HepG2 (cell line): Measurements from ENCODE around the gene LAMA5. TPM values are rescaled to one million over a fixed set of nuclear protein-coding genes. Genes with fewer than 3 reads are reported as not detected.
A peak's percentile ranks its signal among the peaks of the same experiment; 100 is the strongest.

Experiments used
- CBFB ChIP-seq: sonication (generic); formaldehyde crosslinking; IDR thresholded peaks from 2 replicates; pipeline ENCODE4 v1.4.0; 2020; ENCODE audit warnings: missing genetic modification reagents
- CEBPB ChIP-seq: IDR thresholded peaks from 2 replicates; pipeline ENCODE4 v1.6.1; 2011; ENCODE audit warnings: low read depth, low read length, improper control_type of control experiment, borderline replicate concordance
- DPF2 ChIP-seq: sonication (generic); formaldehyde crosslinking; IDR thresholded peaks from 2 replicates; pipeline ENCODE4 v1.4.0; 2020; ENCODE audit warnings: mild to moderate bottlenecking, low read depth, missing genetic modification reagents, borderline replicate concordance
- GPN1 ChIP-seq: sonication (generic); formaldehyde crosslinking; IDR thresholded peaks from 2 replicates; pipeline ENCODE4 v1.5.1; 2020; ENCODE audit warnings: missing genetic modification reagents, borderline replicate concordance
- HOXA5 ChIP-seq: sonication (generic); formaldehyde crosslinking; IDR thresholded peaks from 2 replicates; pipeline ENCODE4 v1.4.0; 2020; ENCODE audit warnings: missing genetic modification reagents
- KAT7 ChIP-seq: IDR thresholded peaks from 2 replicates; pipeline ENCODE4 v1.6.1; 2018; ENCODE audit warnings: borderline replicate concordance, missing compliant biosample characterization
- KDM3A ChIP-seq: IDR thresholded peaks from 2 replicates; pipeline ENCODE4 v1.6.1; 2018; ENCODE audit warnings: low read depth, missing compliant biosample characterization
- MEIS2 ChIP-seq: sonication (generic); formaldehyde crosslinking; IDR thresholded peaks from 2 replicates; pipeline ENCODE4 v1.9.0; 2021; ENCODE audit warnings: mild to moderate bottlenecking, missing genetic modification reagents
- RELA ChIP-seq: sonication (generic); formaldehyde crosslinking; IDR thresholded peaks from 2 replicates; pipeline ENCODE4 v1.4.0; 2020; ENCODE audit warnings: missing genetic modification reagents
- SAFB2 ChIP-seq: sonication (generic); formaldehyde crosslinking; IDR thresholded peaks from 2 replicates; pipeline ENCODE4 v1.5.1; 2020; ENCODE audit warnings: missing genetic modification reagents, low read depth, mild to moderate bottlenecking, borderline replicate concordance
- SNRNP70 ChIP-seq: fragments of 200-400 bp; formaldehyde crosslinking; IDR thresholded peaks from 2 replicates; pipeline ENCODE4 v1.6.1; 2017; ENCODE audit warnings: mild to moderate bottlenecking, low read depth, low read length, moderate library complexity
- SP5 ChIP-seq: IDR thresholded peaks from 2 replicates; pipeline ENCODE4 v1.6.1; 2016; ENCODE audit warnings: low read depth, borderline replicate concordance
- TRIM24 ChIP-seq: sonication (generic); formaldehyde crosslinking; IDR thresholded peaks from 2 replicates; pipeline ENCODE4 v1.8.0; 2022; ENCODE audit warnings: mild to moderate bottlenecking, missing genetic modification reagents
- XRCC5 ChIP-seq: fragments of 200-400 bp; formaldehyde crosslinking; optimal IDR thresholded peaks from 2 replicates; pipeline ENCODE3; 2017; ENCODE audit warnings: mild to moderate bottlenecking, low read length
- ZFP37 ChIP-seq: sonication (generic); formaldehyde crosslinking; IDR thresholded peaks from 2 replicates; pipeline ENCODE4 v1.4.0; 2020; ENCODE audit warnings: missing genetic modification reagents, borderline replicate concordance
- ZIK1 ChIP-seq: sonication (generic); formaldehyde crosslinking; IDR thresholded peaks from 2 replicates; pipeline ENCODE4 v1.5.0; 2020; ENCODE audit warnings: mild to moderate bottlenecking, low read depth, missing genetic modification reagents, borderline replicate concordance
- ZKSCAN8 ChIP-seq: IDR thresholded peaks from 2 replicates; pipeline ENCODE4 v1.6.1; 2016; ENCODE audit warnings: borderline replicate concordance, missing genetic modification reagents, missing compliant biosample characterization
- ZNF17 ChIP-seq: sonication (generic); formaldehyde crosslinking; IDR thresholded peaks from 2 replicates; pipeline ENCODE4 v1.5.0; 2020; ENCODE audit warnings: mild to moderate bottlenecking, missing genetic modification reagents
- ZNF263 ChIP-seq: sonication (generic); formaldehyde crosslinking; IDR thresholded peaks from 2 replicates; pipeline ENCODE4 v1.4.0; 2020; ENCODE audit warnings: missing genetic modification reagents
- ZNF264 ChIP-seq: sonication (generic); formaldehyde crosslinking; IDR thresholded peaks from 2 replicates; pipeline ENCODE4 v1.4.0; 2020; ENCODE audit warnings: missing genetic modification reagents
- ZNF329 ChIP-seq: sonication (generic); formaldehyde crosslinking; IDR thresholded peaks from 2 replicates; pipeline ENCODE4 v1.9.0; 2021; ENCODE audit warnings: low read depth, mild to moderate bottlenecking, missing genetic modification reagents
- ZNF343 ChIP-seq: sonication (generic); formaldehyde crosslinking; IDR thresholded peaks from 2 replicates; pipeline ENCODE4 v1.4.0; 2020; ENCODE audit warnings: mild to moderate bottlenecking, missing genetic modification reagents
- ZNF350 ChIP-seq: sonication (generic); formaldehyde crosslinking; IDR thresholded peaks from 2 replicates; pipeline ENCODE4 v1.4.0; 2020; ENCODE audit warnings: mild to moderate bottlenecking, low read depth, missing genetic modification reagents, borderline replicate concordance
- ZNF432 ChIP-seq: sonication (generic); formaldehyde crosslinking; IDR thresholded peaks from 2 replicates; pipeline ENCODE4 v1.5.0; 2020; ENCODE audit warnings: missing genetic modification reagents, mild to moderate bottlenecking, borderline replicate concordance
- ZNF549 ChIP-seq: sonication (generic); formaldehyde crosslinking; IDR thresholded peaks from 2 replicates; pipeline ENCODE4 v1.5.0; 2020; ENCODE audit warnings: missing genetic modification reagents
- ZNF616 ChIP-seq: sonication (generic); formaldehyde crosslinking; IDR thresholded peaks from 2 replicates; pipeline ENCODE4 v1.5.0; 2020; ENCODE audit warnings: low read depth, mild to moderate bottlenecking, missing genetic modification reagents
- ZNF660 ChIP-seq: sonication (generic); formaldehyde crosslinking; IDR thresholded peaks from 2 replicates; pipeline ENCODE4 v1.5.1; 2020; ENCODE audit warnings: mild to moderate bottlenecking, low read depth, missing genetic modification reagents, borderline replicate concordance
- ZNF747 ChIP-seq: sonication (generic); formaldehyde crosslinking; IDR thresholded peaks from 2 replicates; pipeline ENCODE4 v1.8.1; 2023; ENCODE audit warnings: missing genetic modification reagents, mild to moderate bottlenecking, borderline replicate concordance
- ZNF766 ChIP-seq: sonication (generic); formaldehyde crosslinking; IDR thresholded peaks from 2 replicates; pipeline ENCODE4 v1.5.0; 2020; ENCODE audit warnings: missing genetic modification reagents, borderline replicate concordance
- ZNF883 ChIP-seq: sonication (generic); formaldehyde crosslinking; IDR thresholded peaks from 2 replicates; pipeline ENCODE4 v1.5.1; 2020; ENCODE audit warnings: mild to moderate bottlenecking, missing genetic modification reagents; ENCODE audit errors: not compliant biosample characterization
- ZUFSP ChIP-seq: sonication (generic); formaldehyde crosslinking; IDR thresholded peaks from 2 replicates; pipeline ENCODE4 v1.9.0; 2021; ENCODE audit warnings: missing genetic modification reagents, mild to moderate bottlenecking, borderline replicate concordance
- polyA plus RNA-seq, 8 experiments: library from polyadenylated mRNA; depleted of rRNA in 3 of 8; stranded (reverse) in 7 of 8; unstranded in 1 of 8; fragments of >200 nt; fragmentation: Illumina TruSeq in 4 of 8; extraction: Trizol in 4 of 8; gene quantifications; 2 replicates each; pipeline versions ENCODE4 v1.2.1 to v1.2.3, GENCODE V29; 2011 to 2016; ENCODE audit warnings: low read depth in 4 of 8, missing spikeins in 1 of 8, mixed read lengths in 1 of 8; ENCODE audit not compliant: insufficient read depth in 1 of 8
- total RNA-seq, 5 experiments: library from RNA; depleted of rRNA; stranded (reverse); fragments of >200 nt; fragmentation: Illumina TruSeq; extraction: Trizol; gene quantifications; 2 replicates each; pipeline ENCODE4 v1.2.3, GENCODE V29; 2016; ENCODE audit warnings: low read depth in 1 of 5

Gene LAMA5
- total and polyA plus RNA-seq, 2 of the 13 experiments (the other 11 are each of a cell fraction or from before 2014, with no cell fraction given): 21.0 to 44.7 TPM

GRCh38 chr20:62376112-62377063, 9.3 kb upstream of the LAMA5 start (continued):
- TF ChIP-seq ZUFSP (CRISPR knock-in tag) (no peak), MEIS2 (CRISPR knock-in tag) (peak; percentile 80), ZNF343 (peak; percentile 85), SAFB2 (CRISPR knock-in tag) (no peak), ZNF660 (CRISPR knock-in tag) (peak; percentile 57; the same call in 1 of the 2 replicates), ZNF329 (no peak), HOXA5 (peak; percentile 92), ZNF432 (CRISPR knock-in tag) (no peak), KDM3A (CRISPR knock-in tag) (peak; percentile 77), ZNF549 (CRISPR knock-in tag) (no peak), ZNF263 (CRISPR knock-in tag) (peak; percentile 85), KAT7 (CRISPR knock-in tag) (peak; percentile 70), ZFP37 (CRISPR knock-in tag) (no peak), DPF2 (CRISPR knock-in tag) (peak; percentile 39; the same call in 1 of the 2 replicates), SP5 (CRISPR knock-in tag) (peak; percentile 61; the same call in 1 of the 2 replicates), ZNF766 (CRISPR knock-in tag) (peak; percentile 85; the same call in 1 of the 2 replicates), ZNF883 (CRISPR knock-in tag) (peak; percentile 73), ZKSCAN8 (CRISPR knock-in tag) (no peak), ZNF17 (no peak), ZNF264 (CRISPR knock-in tag) (peak; percentile 88), TRIM24 (no peak), CEBPB (no peak), SNRNP70 (no peak), ZIK1 (CRISPR knock-in tag) (no peak), CBFB (CRISPR knock-in tag) (peak; percentile 87), ZNF747 (CRISPR knock-in tag) (peak; percentile 87; the same call in 1 of the 2 replicates), ZNF616 (CRISPR knock-in tag) (peak; percentile 46; the same call in 1 of the 2 replicates), GPN1 (CRISPR knock-in tag) (no peak), ZNF350 (peak; percentile 90), XRCC5 (peak; percentile 97), RELA (CRISPR knock-in tag) (peak; percentile 99)
